ENCODE results near the gene HSD3B2. TPM values are rescaled to one million over a fixed set of nuclear protein-coding genes. Genes with fewer than 3 reads are reported as not detected.
"Not testable (repeated sequence)": the region's sequence is repeated elsewhere in the genome, so short reads cannot be mapped to it uniquely, and the experiment has no call there.

The HSD3B2 gene
- total and polyA plus RNA-seq, 2 of the 8 experiments (the other 6 are each of a cell fraction or from before 2014, with no cell fraction given): not detected

- H2BK20ac ChIP-seq (ENCODE audit: low read length); H3K9ac ChIP-seq (replicated peaks in 1 of 4; ENCODE audit: extremely low read depth in 1 of 4, low read depth in 3 of 4, low read length in 3 of 4); H3K4me2 ChIP-seq (ENCODE audit: insufficient read depth in 1 of 2, low read depth in 2 of 2, low read length in 2 of 2); H4K20me1 ChIP-seq (replicated peaks in 1 of 2; ENCODE audit: control insufficient read depth in 1 of 2, insufficient read depth in 2 of 2, low read length in 2 of 2); H2AFZ ChIP-seq (ENCODE audit: low read length); H4K5ac ChIP-seq (ENCODE audit: insufficient read length, low read depth, low read length); H2AK5ac ChIP-seq (ENCODE audit: low read depth, low read length); H3K9me3 ChIP-seq (ENCODE audit: insufficient read depth in 2 of 2, low read depth in 1 of 2, low read length in 1 of 2); H2BK12ac ChIP-seq (ENCODE audit: low read depth, low read length); H3K56ac ChIP-seq (replicated peaks; ENCODE audit: insufficient read length, low read depth, low read length); H3K23me2 ChIP-seq (ENCODE audit: low read depth, low read length); FAIRE-seq; H3K4me1 ChIP-seq (replicated peaks in 1 of 4; ENCODE audit: control insufficient read depth in 3 of 4, insufficient read depth in 4 of 4, low read length in 3 of 4); H4K91ac ChIP-seq (replicated peaks; ENCODE audit: insufficient read length, low read length); H3K27ac ChIP-seq (ENCODE audit: low read depth, low read length); H4K8ac ChIP-seq (ENCODE audit: extremely low read depth, insufficient read depth, low read length); H3K23ac ChIP-seq (ENCODE audit: insufficient read length); DNase-seq (ENCODE audit: low read depth in 1 of 2, low spot score in 2 of 2); H3K4ac ChIP-seq (replicated peaks; ENCODE audit: insufficient read length, low read depth, low read length); H3K18ac ChIP-seq (ENCODE audit: extremely low read depth, low read length); H3K4me3 ChIP-seq (ENCODE audit: extremely low read depth in 1 of 4, insufficient read depth in 2 of 4, low read depth in 3 of 4, low read length in 4 of 4); POLR2A ChIA-PET (ENCODE audit: partially characterized antibody); H2BK15ac ChIP-seq (ENCODE audit: low read length); H3K27me3 ChIP-seq (replicated peaks in 1 of 4; ENCODE audit: control insufficient read depth in 3 of 4, extremely low read depth in 1 of 4, insufficient read depth in 3 of 4, low read length in 3 of 4); H3K14ac ChIP-seq (ENCODE audit: insufficient read length); H2BK120ac ChIP-seq (replicated peaks; ENCODE audit: low read depth, low read length); H3K79me2 ChIP-seq (ENCODE audit: control insufficient read depth in 1 of 2, insufficient read depth in 2 of 2, low read length in 2 of 2); H3K36me3 ChIP-seq (ENCODE audit: control insufficient read depth in 2 of 4, insufficient read depth in 4 of 4, low read length in 3 of 4); H2BK5ac ChIP-seq (ENCODE audit: low read depth, low read length); H3K79me1 ChIP-seq (ENCODE audit: low read depth, low read length): not testable (repeated sequence)
- CTCF ChIA-PET (ENCODE audit: partially characterized antibody): interaction anchor here (0.6 to 1.1 kb wide), 4 partner anchors 20 to 101 kb away, joined by 3 to 5 read pairs (median 4); no protein-coding TSS in a partner anchor
- 83% methylated on average over 2 of the region's 2 CpGs; no CpG with 5 or more reads in 1 of the 2 experiments for WGBS, 2 experiments (ENCODE audit: extremely low coverage in 1 of 2, insufficient coverage in 1 of 2, insufficient read length in 1 of 2, insufficient replicate concordance in 2 of 2, low coverage in 1 of 2, low lambda C conversion rate in 2 of 2, missing lambda C conversion rate in 1 of 2)
Observed at GRCh38 chr1:119377594-119377993, 37.4 kb upstream of the HSD3B2 start.

All from H1 (cell line).